SJCRH30 (cell line): ENCODE measurements around the gene C7. TPM values are rescaled to one million over a fixed set of nuclear protein-coding genes. Genes with fewer than 3 reads are reported as not detected.
A peak's percentile ranks its signal among the peaks of the same experiment; 100 is the strongest.

Experiments used
- DNase-seq, 2 experiments: peaks; one replicate each; pipeline ENCODE4 v3.0.0-alpha.2; 2015 to 2020
- H3K27ac ChIP-seq: fragments of 250-450 bp; sonication (Bioruptor Pico); 2 replicates; pipeline ENCODE4 v1.5.1; 2020; ENCODE audit warnings: mild to moderate bottlenecking, moderate library complexity
- H3K27me3 ChIP-seq: fragments of 250-450 bp; sonication (Bioruptor Pico); 2 replicates; pipeline ENCODE4 v1.5.1; 2020; ENCODE audit warnings: mild to moderate bottlenecking, moderate library complexity
- H3K36me3 ChIP-seq: fragments of 250-450 bp; sonication (Bioruptor Pico); 2 replicates; pipeline ENCODE4 v1.5.1; 2020; ENCODE audit warnings: mild to moderate bottlenecking, moderate library complexity
- H3K4me1 ChIP-seq: fragments of 250-450 bp; sonication (Bioruptor Pico); 2 replicates; pipeline ENCODE4 v1.5.1; 2020; ENCODE audit warnings: mild to moderate bottlenecking, moderate library complexity
- H3K4me3 ChIP-seq: fragments of 250-450 bp; sonication (Bioruptor Pico); 2 replicates; pipeline ENCODE4 v1.5.1; 2020; ENCODE audit warnings: mild to moderate bottlenecking, moderate library complexity
- H3K9me3 ChIP-seq: fragments of 250-450 bp; sonication (Bioruptor Pico); replicated peaks from 2 replicates; pipeline ENCODE4 v1.5.1; 2020; ENCODE audit warnings: mild to moderate bottlenecking, moderate library complexity
- total RNA-seq: library from RNA; depleted of rRNA; stranded (reverse); fragments of >200 nt; shearing (Covaris generic); gene quantifications from 2 replicates; pipeline ENCODE4 v1.2.3, GENCODE V29; 2014

The C7 gene
- total RNA-seq, 1 experiment from 2014 or later: 12.2 TPM

GRCh38 chr5:40904205-40904993, 4.9 kb upstream of the C7 start:
- H3K27ac ChIP-seq: no peak overlapping the region
- no peaks in the 10 kb centered on the region for H3K36me3 ChIP-seq
- H3K4me1 ChIP-seq: peaks cover 36% of the 10 kb centered on the region
- H3K9me3 ChIP-seq: no peaks in the 10 kb centered on the region; the same call in 1 of the 2 replicates
- H3K4me3 ChIP-seq: no peak overlapping the region
- no peaks in the 10 kb centered on the region for H3K27me3 ChIP-seq
- peak; percentile 76 to 93 for DNase-seq

DNA sequence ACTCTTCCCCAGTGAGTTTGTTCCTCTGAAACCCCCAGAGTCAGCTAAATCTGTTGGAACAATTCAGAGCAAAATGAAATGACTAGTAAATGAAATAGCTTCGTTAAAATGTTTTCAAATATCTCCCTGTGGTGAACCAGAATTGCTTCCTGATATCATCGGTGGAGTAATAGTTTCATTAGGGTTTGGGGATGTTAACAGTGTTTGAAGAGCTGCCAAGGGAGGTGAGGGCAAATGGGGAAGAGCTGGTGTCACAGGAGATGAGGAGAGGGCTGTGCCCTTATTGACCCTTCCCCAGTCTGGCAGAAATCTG, 4.3 kb upstream of the C7 start:
- peaks cover 38% of the 10 kb centered on the region for H3K4me1 ChIP-seq
- no peak for DNase-seq
- H3K27me3 ChIP-seq: no peaks in the 10 kb centered on the region
- H3K36me3 ChIP-seq: no peaks in the 10 kb centered on the region
- no peak overlapping the region for H3K27ac ChIP-seq
- no peaks in the 10 kb centered on the region for H3K9me3 ChIP-seq
- H3K4me3 ChIP-seq: no peak overlapping the region

GRCh38 chr5:40906351-40906751, 2.9 kb upstream of the C7 start:
- Histone ChIP-seq H3K27me3 (no peaks in the 10 kb centered on the region), H3K27ac (peak overlapping the region; percentile 35; the same call in 1 of the 2 replicates), H3K4me3 (no peak overlapping the region), H3K4me1 (peaks cover 38% of the 10 kb centered on the region), H3K36me3 (no peaks in the 10 kb centered on the region), H3K9me3 (no peaks in the 10 kb centered on the region)
- peak; percentile 53 to 75 for DNase-seq

DNA sequence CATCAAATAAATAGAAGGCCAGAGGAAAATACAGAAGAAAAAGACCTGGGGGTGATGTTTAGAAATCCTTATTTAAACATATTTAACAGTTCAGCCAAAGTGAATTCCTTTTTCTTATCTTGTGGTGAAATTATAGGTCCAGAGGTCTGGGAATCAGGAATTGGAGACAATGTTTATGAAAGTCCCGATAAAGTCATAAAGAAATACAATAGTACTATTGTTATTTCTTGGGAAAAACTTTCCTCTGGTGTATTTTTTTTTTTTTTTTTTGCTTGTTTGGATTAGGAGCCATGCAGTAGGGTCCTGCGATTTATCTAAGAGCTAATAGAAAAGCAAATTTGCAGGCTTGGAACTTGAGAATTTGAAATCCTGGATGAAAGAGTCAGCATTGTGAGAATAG, 426 bp downstream of the C7 start:
- Histone ChIP-seq H3K4me3 (no peak overlapping the region; the same call in 1 of the 2 replicates), H3K36me3 (no peaks in the 10 kb centered on the region), H3K4me1 (peaks cover 29% of the 10 kb centered on the region), H3K9me3 (no peaks in the 10 kb centered on the region), H3K27ac (no peak overlapping the region), H3K27me3 (no peaks in the 10 kb centered on the region)
- peak in 1 of 2 experiments; percentile 26 for DNase-seq

DNA sequence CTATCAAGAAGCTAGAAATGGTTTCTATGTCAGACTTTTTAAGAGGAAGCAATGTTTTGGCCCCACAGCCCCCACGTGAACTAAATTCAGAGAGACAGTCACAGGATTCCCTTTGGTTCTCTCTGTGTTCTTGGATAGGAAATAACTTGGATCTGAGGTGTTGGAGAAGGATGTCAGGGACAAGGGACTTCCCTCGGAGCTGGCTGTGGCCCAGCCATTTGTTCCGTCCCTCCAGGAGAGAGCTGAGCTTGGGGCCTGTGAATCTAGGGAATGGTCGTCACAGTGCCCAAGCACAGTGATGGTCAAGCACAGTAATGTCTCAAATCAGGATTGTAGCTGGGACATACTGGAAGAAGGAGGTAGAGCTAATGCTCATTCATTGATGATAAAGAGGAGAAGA, 2.0 kb downstream of the C7 start:
- no peak overlapping the region for H3K4me3 ChIP-seq
- H3K27me3 ChIP-seq: no peaks in the 10 kb centered on the region
- no peaks in the 10 kb centered on the region for H3K9me3 ChIP-seq
- peaks cover 14% of the 10 kb centered on the region for H3K4me1 ChIP-seq
- no peaks in the 10 kb centered on the region for H3K36me3 ChIP-seq
- DNase-seq: no peak
- no peak overlapping the region for H3K27ac ChIP-seq

DNA sequence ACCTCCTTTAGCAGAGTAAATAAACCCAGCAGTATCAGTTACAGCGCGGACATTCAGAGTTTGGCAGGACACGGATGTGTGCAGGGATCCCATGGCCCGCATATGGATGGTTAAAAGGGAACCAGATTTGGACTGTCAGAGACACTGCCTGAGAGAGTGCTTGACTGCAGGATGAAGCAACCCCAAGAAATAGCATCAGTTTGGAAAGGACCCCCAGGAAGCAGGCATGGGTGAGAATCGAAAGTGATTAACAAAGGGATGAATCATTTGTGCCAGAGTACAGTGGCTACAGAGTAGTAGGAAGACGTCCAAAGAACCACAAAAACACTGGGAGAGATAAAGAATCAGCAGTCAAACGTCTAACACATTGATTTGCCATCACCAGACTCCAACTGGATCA, 5.5 kb downstream of the C7 start:
- no peak overlapping the region for H3K27ac ChIP-seq
- H3K36me3 ChIP-seq: no peaks in the 10 kb centered on the region

GRCh38 chr5:40915341-40915926, 6.1 kb downstream of the C7 start:
- no peaks in the 10 kb centered on the region for H3K27me3 ChIP-seq
- no peaks in the 10 kb centered on the region for H3K4me1 ChIP-seq
- no peak for DNase-seq
- H3K9me3 ChIP-seq: no peaks in the 10 kb centered on the region
- no peak overlapping the region for H3K4me3 ChIP-seq
- no peaks in the 10 kb centered on the region for H3K36me3 ChIP-seq
- no peak overlapping the region for H3K27ac ChIP-seq

More for the DNA sequence above, 5.5 kb downstream of the C7 start:
- Histone ChIP-seq H3K4me3 (no peak overlapping the region), H3K4me1 (no peaks in the 10 kb centered on the region), H3K27me3 (no peaks in the 10 kb centered on the region), H3K9me3 (no peaks in the 10 kb centered on the region)
- DNase-seq: no peak

DNA sequence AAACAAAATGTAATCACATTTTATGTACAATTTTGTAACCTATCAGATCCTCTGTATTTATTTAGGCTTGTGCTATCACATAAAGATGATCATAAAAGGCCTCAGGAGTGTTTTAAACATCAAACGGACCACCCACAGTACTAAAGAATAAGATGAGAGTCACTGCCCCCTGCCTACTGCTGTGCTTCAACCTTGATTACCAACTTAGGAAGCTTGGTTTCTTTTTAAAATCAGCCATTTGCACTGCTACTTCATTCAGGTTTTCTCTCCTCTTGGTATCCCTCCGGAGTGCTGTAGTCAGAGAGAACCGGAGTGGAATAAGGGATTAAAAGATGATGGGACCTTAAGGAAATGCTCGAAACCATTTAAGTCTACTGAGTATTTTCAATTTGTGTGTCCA, 6.9 kb downstream of the C7 start:
- H3K4me1 ChIP-seq: no peaks in the 10 kb centered on the region
- no peak overlapping the region for H3K4me3 ChIP-seq
- no peaks in the 10 kb centered on the region for H3K36me3 ChIP-seq
- H3K27me3 ChIP-seq: no peaks in the 10 kb centered on the region
- no peaks in the 10 kb centered on the region for H3K9me3 ChIP-seq
- no peak for DNase-seq
- no peak overlapping the region for H3K27ac ChIP-seq

- Histone ChIP-seq H3K9me3 (no peaks in the 10 kb centered on the region), H3K27me3 (no peaks in the 10 kb centered on the region), H3K4me1 (no peaks in the 10 kb centered on the region), H3K27ac (no peak overlapping the region), H3K4me3 (no peak overlapping the region), H3K36me3 (no peaks in the 10 kb centered on the region)
- no peak for DNase-seq
Measured at GRCh38 chr5:40928886-40929448, 19.7 kb downstream of the C7 start.

DNA sequence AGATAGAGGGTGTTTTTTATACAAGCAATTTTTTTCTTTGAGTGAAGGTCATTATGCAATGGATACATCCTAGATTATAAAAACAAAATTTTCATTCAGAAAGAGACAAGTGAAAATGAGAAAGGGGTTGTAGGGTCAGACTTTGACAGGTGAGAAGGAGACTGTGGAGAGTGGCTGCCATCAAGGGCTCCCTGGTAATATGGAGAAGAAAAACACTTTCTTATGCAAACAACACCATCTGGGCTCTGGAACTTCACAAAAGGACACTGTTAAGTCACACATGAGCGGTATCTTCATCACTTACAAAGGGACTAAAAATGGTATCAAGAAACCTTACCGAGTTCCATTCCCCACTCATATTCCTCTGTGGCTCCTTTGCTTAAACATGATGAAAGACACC, 23.5 kb downstream of the C7 start:
- H3K27ac ChIP-seq: no peak overlapping the region
- H3K4me3 ChIP-seq: no peak overlapping the region
- H3K4me1 ChIP-seq: no peaks in the 10 kb centered on the region
- no peaks in the 10 kb centered on the region for H3K27me3 ChIP-seq
- no peaks in the 10 kb centered on the region for H3K36me3 ChIP-seq
- no peaks in the 10 kb centered on the region for H3K9me3 ChIP-seq
- DNase-seq: no peak

GRCh38 chr5:40937075-40937474, 27.8 kb downstream of the C7 start:
- no peak overlapping the region for H3K4me3 ChIP-seq
- no peak overlapping the region for H3K27ac ChIP-seq

GRCh38 chr5:40939753-40940152, 30.5 kb downstream of the C7 start:
- DNase-seq: no peak
- Histone ChIP-seq H3K9me3 (no peaks in the 10 kb centered on the region), H3K4me1 (no peaks in the 10 kb centered on the region), H3K4me3 (no peak overlapping the region), H3K27me3 (0 out of 2 replicates have a peak, but pooled peaks cover 10% of the 10 kb centered on the region), H3K36me3 (no peaks in the 10 kb centered on the region), H3K27ac (no peak overlapping the region)

More at GRCh38 chr5:40937075-40937474, 27.8 kb downstream of the C7 start:
- DNase-seq: no peak
- Histone ChIP-seq H3K36me3 (no peaks in the 10 kb centered on the region), H3K4me1 (no peaks in the 10 kb centered on the region), H3K27me3 (0 out of 2 replicates have a peak, but pooled peaks cover 7% of the 10 kb centered on the region), H3K9me3 (no peaks in the 10 kb centered on the region)

- H3K36me3 ChIP-seq: no peaks in the 10 kb centered on the region
- H3K4me3 ChIP-seq: no peak overlapping the region
- 0 out of 2 replicates have a peak, but pooled peaks cover 6% of the 10 kb centered on the region for H3K27me3 ChIP-seq
- DNase-seq: no peak
- no peak overlapping the region for H3K27ac ChIP-seq
- H3K9me3 ChIP-seq: no peaks in the 10 kb centered on the region
- no peaks in the 10 kb centered on the region for H3K4me1 ChIP-seq
Measured at GRCh38 chr5:40945111-40945510, 35.8 kb downstream of the C7 start.

DNA sequence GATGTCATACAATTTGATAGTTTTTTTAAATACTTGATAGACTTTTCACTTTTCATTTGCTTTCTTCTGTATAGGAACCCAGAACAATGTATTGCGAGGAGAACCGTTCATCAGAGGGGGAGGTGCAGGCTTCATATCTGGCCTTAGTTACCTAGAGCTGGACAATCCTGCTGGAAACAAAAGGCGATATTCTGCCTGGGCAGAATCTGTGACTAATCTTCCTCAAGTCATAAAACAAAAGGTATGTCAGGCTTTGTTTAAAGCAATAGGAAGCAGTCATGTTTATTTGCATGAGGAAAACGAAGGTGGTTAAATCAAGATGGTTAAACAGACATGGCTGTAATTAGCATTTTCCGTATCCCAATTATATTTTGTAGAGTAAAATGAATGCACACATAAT, 46.0 kb downstream of the C7 start:
- H3K27ac ChIP-seq: no peak overlapping the region
- H3K27me3 ChIP-seq: peaks cover 4% of the 10 kb centered on the region; the same call in 1 of the 2 replicates
- H3K36me3 ChIP-seq: no peaks in the 10 kb centered on the region
- no peak overlapping the region for H3K4me3 ChIP-seq
- no peaks in the 10 kb centered on the region; the same call in 1 of the 2 replicates for H3K9me3 ChIP-seq
- no peak for DNase-seq
- H3K4me1 ChIP-seq: no peaks in the 10 kb centered on the region

DNA sequence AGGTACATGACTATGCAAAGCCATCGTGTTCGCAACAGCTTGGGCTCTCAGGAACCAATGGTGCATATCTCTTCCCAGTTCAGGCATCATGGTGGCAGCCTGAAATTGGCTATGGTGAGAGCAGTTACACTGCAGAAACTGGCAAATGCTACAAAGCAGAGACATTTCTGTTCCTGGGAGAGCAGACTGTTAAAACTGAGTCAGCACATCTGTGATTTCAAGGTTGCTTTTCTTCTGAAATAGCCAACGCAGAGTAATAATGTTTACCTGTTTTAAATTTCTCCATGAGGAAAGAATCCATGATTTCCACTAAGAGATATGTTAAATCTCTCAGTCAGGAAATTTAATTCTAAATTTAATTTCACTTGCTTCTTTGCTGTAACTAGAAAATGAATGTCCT, 47.8 kb downstream of the C7 start:
- H3K4me1 ChIP-seq: no peaks in the 10 kb centered on the region
- no peak overlapping the region for H3K4me3 ChIP-seq
- no peaks in the 10 kb centered on the region for H3K36me3 ChIP-seq
- DNase-seq: no peak
- peaks cover 4% of the 10 kb centered on the region; the same call in 1 of the 2 replicates for H3K27me3 ChIP-seq
- no peaks in the 10 kb centered on the region; the same call in 1 of the 2 replicates for H3K9me3 ChIP-seq
- H3K27ac ChIP-seq: no peak overlapping the region
